Endothelial cell of umbilical vein (primary cell): ENCODE results near the gene MT1HL1. TPM values are rescaled to one million over a fixed set of nuclear protein-coding genes. Genes with fewer than 3 reads are reported as not detected.

Experiments used
- BruUV-seq: library from RNA; stranded (reverse); fragments of 400-500 nt; replicated peaks from 2 replicates; lab custom pipeline; 2021; lab: Mats Ljungman, UMichigan
- CTCF ChIA-PET: fragments of 300-600, 350-600 bp; sonication (Branson Sonifier 250); formaldehyde crosslinking; loops from one replicate; lab custom pipeline; 2021; ENCODE audit warnings: antibody characterized with exemption, inconsistent platforms; lab: Charles Lee
- POLR2A ChIA-PET: fragments of 300-600, 350-600 bp; sonication (Branson Sonifier 250); formaldehyde crosslinking; loops from one replicate; lab custom pipeline; 2021; ENCODE audit warnings: antibody characterized with exemption, inconsistent platforms; lab: Charles Lee
- DNase-seq: peaks from one replicate; pipeline ENCODE4 v3.0.0-alpha.2; 2011; ENCODE audit warnings: low read depth, low spot score
- FAIRE-seq: peaks from 2 replicates; lab custom pipeline; 2011; peaks lifted over from hg19 to GRCh38; lab: Jason Lieb, UNC
- H2AFZ ChIP-seq: 2 replicates; pipeline ENCODE4 v1.6.0; 2012; ENCODE audit warnings: low read depth, low read length, control low read depth, inconsistent platforms
- H3K27ac ChIP-seq: 2 replicates; pipeline ENCODE4 v1.5.1; 2011; ENCODE audit warnings: low read depth, mild to moderate bottlenecking, control low read depth, low read length, moderate library complexity; ENCODE audit not compliant: insufficient read depth
- H3K27me3 ChIP-seq, 2 experiments: 2 replicates each; pipeline versions ENCODE4 v1.6.0 to v1.6.1; 2011; ENCODE audit warnings: low read length in 2 of 2, mixed read lengths in 1 of 2; ENCODE audit not compliant: control insufficient read depth in 2 of 2, insufficient read depth in 2 of 2
- H3K36me3 ChIP-seq, 2 experiments: 2 replicates in 1 of 2; 3 replicates in 1 of 2; pipeline ENCODE4 v1.5.1; 2011; ENCODE audit warnings: low read length in 2 of 2, mild to moderate bottlenecking in 1 of 2, moderate library complexity in 1 of 2; ENCODE audit not compliant: control insufficient read depth in 2 of 2, insufficient read depth in 2 of 2; ENCODE audit errors: extremely low read depth in 1 of 2
- H3K4me1 ChIP-seq: 3 replicates; pipeline ENCODE4 v1.5.1; 2011; ENCODE audit warnings: mild to moderate bottlenecking, low read length; ENCODE audit not compliant: control insufficient read depth, insufficient read depth; ENCODE audit errors: extremely low read depth
- H3K4me2 ChIP-seq: 2 replicates; pipeline ENCODE4 v1.6.1; 2011; ENCODE audit warnings: low read length, control low read depth, mixed read lengths; ENCODE audit not compliant: insufficient read depth
- H3K4me3 ChIP-seq, 3 experiments: fragments of 200-600 bp in 1 of 3; sonication (generic), shearing (Covaris generic) in 1 of 3; replicated peaks in 1 of 3; 2 replicates each; pipeline ENCODE4 v1.5.1; 2011 to 2016; ENCODE audit warnings: control low read depth in 3 of 3, low read length in 3 of 3, mild to moderate bottlenecking in 2 of 3, inconsistent platforms in 1 of 3, low read depth in 1 of 3, moderate library complexity in 1 of 3; ENCODE audit not compliant: insufficient read depth in 1 of 3
- H3K79me2 ChIP-seq: 2 replicates; pipeline ENCODE4 v1.6.0; 2012; ENCODE audit warnings: low read length, inconsistent platforms; ENCODE audit not compliant: control insufficient read depth, insufficient read depth
- H3K9ac ChIP-seq: replicated peaks from 2 replicates; pipeline ENCODE3; 2011; ENCODE audit warnings: low read length, control low read depth; ENCODE audit not compliant: insufficient read depth; ENCODE audit errors: extremely low read depth
- H3K9me1 ChIP-seq: replicated peaks from 3 replicates; pipeline ENCODE4 v1.6.0; 2011; ENCODE audit warnings: mild to moderate bottlenecking, low read length; ENCODE audit not compliant: control insufficient read depth, insufficient read depth; ENCODE audit errors: extremely low read depth
- H3K9me3 ChIP-seq: replicated peaks from 2 replicates; pipeline ENCODE4 v1.5.1; 2012; ENCODE audit warnings: low read length, inconsistent platforms; ENCODE audit not compliant: control insufficient read depth, insufficient read depth
- H4K20me1 ChIP-seq: replicated peaks from 2 replicates; pipeline ENCODE3; 2011; ENCODE audit warnings: mild to moderate bottlenecking, low read length; ENCODE audit not compliant: control insufficient read depth, insufficient read depth; ENCODE audit errors: extremely low read depth
- EZH2 ChIP-seq: IDR thresholded peaks from 2 replicates; pipeline ENCODE4 v1.6.1; 2012; ENCODE audit warnings: borderline replicate concordance, low read depth, mild to moderate bottlenecking, moderate library complexity, low read length, inconsistent platforms; ENCODE audit not compliant: severe bottlenecking
- FOS ChIP-seq: IDR thresholded peaks from 2 replicates; pipeline ENCODE4 v1.6.1; 2011; ENCODE audit warnings: mild to moderate bottlenecking, low read length, moderate library complexity, borderline replicate concordance; ENCODE audit not compliant: insufficient read depth
- GATA2 ChIP-seq: IDR thresholded peaks from 2 replicates; pipeline ENCODE4 v1.7.0; 2011; ENCODE audit warnings: low read depth, mild to moderate bottlenecking, moderate library complexity, mixed read lengths, low read length; ENCODE audit not compliant: insufficient read length, insufficient read depth
- JUN ChIP-seq: IDR thresholded peaks from 2 replicates; pipeline ENCODE4 v1.6.1; 2011; ENCODE audit warnings: borderline replicate concordance, low read depth; ENCODE audit not compliant: insufficient read length, insufficient read depth
- MYC ChIP-seq: IDR thresholded peaks from one replicate; pipeline ENCODE4 v1.6.1; 2011; ENCODE audit warnings: mild to moderate bottlenecking, low read depth, low read length
- POLR2A ChIP-seq: IDR thresholded peaks from 2 replicates; pipeline ENCODE4 v1.6.1; 2012; ENCODE audit warnings: low read depth, mild to moderate bottlenecking, control low read depth, low read length
- POLR2AphosphoS5 ChIP-seq: IDR thresholded peaks from 2 replicates; pipeline ENCODE4 v1.6.1; 2012; ENCODE audit warnings: low read depth, mild to moderate bottlenecking, control low read depth, low read length, moderate library complexity; ENCODE audit not compliant: insufficient read depth
- dilution Hi-C: fragments of 300-500 bp; cut with MboI; formaldehyde crosslinking; loops from one replicate; pipeline ENCODE4 v1.15.0; 2019; ENCODE audit warnings: low sequenced_read_pairs; ENCODE audit not compliant: extremely low pct_ligation_motif_present
- intact Hi-C: fragments of 100-400 bp; cut with micrococcal nuclease; formaldehyde crosslinking; loops from one replicate; pipeline ENCODE4 v1.10.0; 2022
- polyA plus RNA-seq, 4 experiments: library from polyadenylated mRNA; depleted of rRNA in 3 of 4; stranded (reverse) in 3 of 4; unstranded in 1 of 4; fragments of >200 nt; gene quantifications; 2 replicates each; pipeline versions ENCODE4 v1.2.1 to v1.2.3, GENCODE V29; 2011 to 2012; ENCODE audit warnings: missing spikeins in 1 of 4
- total RNA-seq: library from RNA; stranded (reverse); gene quantifications from 2 replicates; pipeline ENCODE4 v1.2.3, GENCODE V29; 2021
- TF ChIP-seq, protein P1 (sequence below): IDR thresholded peaks from 2 replicates; pipeline ENCODE4 v1.6.1; 2011; ENCODE audit not compliant: insufficient read depth, insufficient read length
- TF ChIP-seq, protein P2 (sequence below), 2 donors: IDR thresholded peaks; 1 replicate in 1 of 2; 2 replicates in 1 of 2; pipeline ENCODE4 v1.5.1; 2011; ENCODE audit warnings: low read length in 2 of 2, mild to moderate bottlenecking in 2 of 2, moderate library complexity in 2 of 2, control low read depth in 1 of 2, inconsistent platforms in 1 of 2, low read depth in 1 of 2; ENCODE audit not compliant: insufficient read depth in 1 of 2; ENCODE audit errors: extremely low read depth in 1 of 2

Gene MT1HL1
- total and polyA plus RNA-seq, 2 donors (not counting 3 experiments of a cell fraction or from before 2014, with no cell fraction given): not detected

DNA sequence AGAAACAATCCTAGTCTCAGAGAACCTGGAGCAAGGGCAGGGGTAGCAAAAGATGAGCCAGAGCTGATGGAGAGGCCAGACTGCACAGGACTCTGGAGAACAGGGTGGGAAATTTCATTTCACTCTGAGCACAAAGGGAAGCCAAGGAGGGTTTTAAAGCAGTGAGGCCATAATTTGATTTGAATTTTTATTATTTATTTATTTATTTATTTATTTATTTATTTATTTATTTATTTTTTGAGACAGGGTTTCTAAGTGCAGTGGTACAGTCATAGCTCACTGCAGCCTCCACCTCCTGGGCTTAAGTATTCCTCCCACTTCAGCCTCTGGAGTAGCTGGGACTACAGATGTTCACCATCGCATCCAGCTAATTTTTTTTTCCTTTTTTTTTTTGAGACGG, 45.1 kb downstream of the MT1HL1 start:
- no peak for TF ChIP-seq JUN
- TF ChIP-seq MYC: no peak
- no peak for TF ChIP-seq FOS
- TF ChIP-seq POLR2AphosphoS5: no peak
- TF ChIP-seq EZH2: no peak
- TF ChIP-seq, protein P1, sequence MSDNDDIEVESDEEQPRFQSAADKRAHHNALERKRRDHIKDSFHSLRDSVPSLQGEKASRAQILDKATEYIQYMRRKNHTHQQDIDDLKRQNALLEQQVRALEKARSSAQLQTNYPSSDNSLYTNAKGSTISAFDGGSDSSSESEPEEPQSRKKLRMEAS: no peak
- TF ChIP-seq GATA2: no peak
- no peak for TF ChIP-seq POLR2A
- TF ChIP-seq, protein P2, sequence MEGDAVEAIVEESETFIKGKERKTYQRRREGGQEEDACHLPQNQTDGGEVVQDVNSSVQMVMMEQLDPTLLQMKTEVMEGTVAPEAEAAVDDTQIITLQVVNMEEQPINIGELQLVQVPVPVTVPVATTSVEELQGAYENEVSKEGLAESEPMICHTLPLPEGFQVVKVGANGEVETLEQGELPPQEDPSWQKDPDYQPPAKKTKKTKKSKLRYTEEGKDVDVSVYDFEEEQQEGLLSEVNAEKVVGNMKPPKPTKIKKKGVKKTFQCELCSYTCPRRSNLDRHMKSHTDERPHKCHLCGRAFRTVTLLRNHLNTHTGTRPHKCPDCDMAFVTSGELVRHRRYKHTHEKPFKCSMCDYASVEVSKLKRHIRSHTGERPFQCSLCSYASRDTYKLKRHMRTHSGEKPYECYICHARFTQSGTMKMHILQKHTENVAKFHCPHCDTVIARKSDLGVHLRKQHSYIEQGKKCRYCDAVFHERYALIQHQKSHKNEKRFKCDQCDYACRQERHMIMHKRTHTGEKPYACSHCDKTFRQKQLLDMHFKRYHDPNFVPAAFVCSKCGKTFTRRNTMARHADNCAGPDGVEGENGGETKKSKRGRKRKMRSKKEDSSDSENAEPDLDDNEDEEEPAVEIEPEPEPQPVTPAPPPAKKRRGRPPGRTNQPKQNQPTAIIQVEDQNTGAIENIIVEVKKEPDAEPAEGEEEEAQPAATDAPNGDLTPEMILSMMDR (IDR thresholded peaks at IDR 0.05; ENCODE audit: extremely low read depth in 1 of 2, insufficient read depth in 1 of 2, low read depth in 1 of 2, low read length in 2 of 2): no peak
- ChIA-PET POLR2A (no interaction called here), CTCF (no interaction called here)
- Histone ChIP-seq H3K9me3 (no peaks in the 10 kb centered on the region), H3K4me1 (no peaks in the 10 kb centered on the region), H3K27me3 (no peaks in the 10 kb centered on the region), H3K9ac (no peak overlapping the region), H3K36me3 (no peaks in the 10 kb centered on the region), H3K9me1 (no peaks in the 10 kb centered on the region), H3K4me3 (no peak overlapping the region), H3K4me2 (no peak overlapping the region), H3K27ac (no peak overlapping the region), H3K79me2 (no peaks in the 10 kb centered on the region), H2AFZ (no peak overlapping the region), H4K20me1 (no peaks in the 10 kb centered on the region)
- dilution Hi-C loops: no loop called here
- intact Hi-C loops: no loop called here
- DNase-seq (no peak), FAIRE-seq (no peak)
- no TSS peak for BruUV-seq
